Fibroblast of villous mesenchyme (primary cell): ENCODE results near the gene VMO1. TPM values are rescaled to one million over a fixed set of nuclear protein-coding genes. Genes with fewer than 3 reads are reported as not detected.

ENCODE experiments used
- DNase-seq: peaks from one replicate; pipeline ENCODE4 v3.0.0-alpha.2; 2010; ENCODE audit warnings: low read depth
- H3K4me3 ChIP-seq: 2 replicates; pipeline ENCODE4 v1.5.1; 2011; ENCODE audit warnings: low read depth, mild to moderate bottlenecking, low read length
- CTCF ChIP-seq: IDR thresholded peaks from 2 replicates; pipeline ENCODE4 v1.5.1; 2012; ENCODE audit warnings: low read depth, mild to moderate bottlenecking, low read length; ENCODE audit not compliant: insufficient read depth
- total RNA-seq: library from RNA; depleted of rRNA; stranded (reverse); fragments of >200 nt; gene quantifications from 2 replicates; pipeline ENCODE4 v1.2.3, GENCODE V29; 2012

VMO1 gene
- total RNA-seq, 1 donor, result not detected

GRCh38 chr17:4780325-4780955 lies 5.7 kb downstream of the VMO1 start:
- no peak for TF ChIP-seq CTCF

GRCh38 chr17:4777969-4778760 lies 8.0 kb downstream of the VMO1 start:
- TF ChIP-seq CTCF, result no peak
- DNase-seq, result peak; percentile 54

More at GRCh38 chr17:4780325-4780955, 5.7 kb downstream of the VMO1 start:
- no peak for DNase-seq
- H3K4me3 ChIP-seq, result no peak overlapping the region

GRCh38 chr17:4772235-4772613 lies 13.9 kb downstream of the VMO1 start:
- no peak for DNase-seq
- no peak for TF ChIP-seq CTCF

More at GRCh38 chr17:4777969-4778760, 8.0 kb downstream of the VMO1 start:
- H3K4me3 ChIP-seq, result no peak overlapping the region

GRCh38 chr17:4771519-4772234 lies 14.5 kb downstream of the VMO1 start, which contains the start of gene TM4SF5:
TM4SF5 (plus strand) TSS chr17:4771886; CDS start chr17:4771923, 37 bp downstream.
- H3K4me3 ChIP-seq, result no peak within 1 kb of the TSS
- no peak for DNase-seq
- TF ChIP-seq CTCF, result no peak

More at GRCh38 chr17:4772235-4772613, 13.9 kb downstream of the VMO1 start:
- H3K4me3 ChIP-seq, result no peak overlapping the region

GRCh38 chr17:4769628-4770027 lies 16.5 kb downstream of the VMO1 start:
- no peak for DNase-seq
- H3K4me3 ChIP-seq, result no peak overlapping the region
- TF ChIP-seq CTCF, result no peak

GRCh38 chr17:4768298-4768697 lies 17.9 kb downstream of the VMO1 start:
- no peak for DNase-seq
- no peak overlapping the region for H3K4me3 ChIP-seq
- no peak for TF ChIP-seq CTCF
